ENCODE data around the gene ARHGAP45. TPM values are rescaled to one million over a fixed set of nuclear protein-coding genes. Genes with fewer than 3 reads are reported as not detected.

ARHGAP45 gene
- total and polyA plus RNA-seq, 2 experiments from 2014 or later: 24.7 to 71.8 TPM

- Histone ChIP-seq H3K27ac (ENCODE audit: low read depth) (no peak overlapping the region), H3K9me2 (ENCODE audit: insufficient read depth) (no peaks in the 10 kb centered on the region), H3K36me3 (ENCODE audit: insufficient read depth) (no peaks in the 10 kb centered on the region), H3K79me2 (replicated peaks; ENCODE audit: insufficient read depth) (no peaks in the 10 kb centered on the region), H2AFZ (no peak overlapping the region), H3K4me3 (no peak overlapping the region), H3F3A (replicated peaks; ENCODE audit: low read depth) (0 out of 2 replicates have a peak, but pooled peaks cover 6% of the 10 kb centered on the region), H3K4me2 (no peak overlapping the region), H3K4me1 (ENCODE audit: insufficient read depth) (no peaks in the 10 kb centered on the region), H3K27me3 (ENCODE audit: insufficient read depth) (no peaks in the 10 kb centered on the region), H4K20me1 (replicated peaks; ENCODE audit: insufficient read depth) (no peaks in the 10 kb centered on the region; the same call in 1 of the 2 replicates)
- Mint-ChIP-seq H3K36me3 (ENCODE audit: low read depth) (peaks cover 24% of the 10 kb centered on the region), H3K27ac (peak overlapping the region; percentile 82; the same call in 1 of the 2 replicates), H3K4me1 (peaks cover 2% of the 10 kb centered on the region), H3K9me3 (no peaks in the 10 kb centered on the region; the same call in 2 of the 3 replicates), H3K27me3 (ENCODE audit: insufficient read depth, low read depth, poor library complexity) (peaks cover 2% of the 10 kb centered on the region), H3K4me3 (no peak overlapping the region)
- TF ChIP-seq ZNF331 (CRISPR knock-in tag; IDR thresholded peaks at IDR 0.05; ENCODE audit: low read depth) (no peak), ETS1 (IDR thresholded peaks at IDR 0.05) (no peak), STAT1 (IDR thresholded peaks at IDR 0.05; ENCODE audit: unreplicated experiment) (peak; percentile 97)
- peak; percentile 81 for ATAC-seq
- peak; percentile 93 for DNase-seq (ENCODE audit: low spot score)
These were observed 56.0 kb downstream of the ARHGAP45 start for GRCh38 chr19:1122972-1123363.

GRCh38 chr19:1123381-1123780 lies 56.4 kb downstream of the ARHGAP45 start:
- H3K9me3 Mint-ChIP-seq: no peaks in the 10 kb centered on the region; the same call in 2 of the 3 replicates
- no peak for DNase-seq (ENCODE audit: low spot score)

DNA sequence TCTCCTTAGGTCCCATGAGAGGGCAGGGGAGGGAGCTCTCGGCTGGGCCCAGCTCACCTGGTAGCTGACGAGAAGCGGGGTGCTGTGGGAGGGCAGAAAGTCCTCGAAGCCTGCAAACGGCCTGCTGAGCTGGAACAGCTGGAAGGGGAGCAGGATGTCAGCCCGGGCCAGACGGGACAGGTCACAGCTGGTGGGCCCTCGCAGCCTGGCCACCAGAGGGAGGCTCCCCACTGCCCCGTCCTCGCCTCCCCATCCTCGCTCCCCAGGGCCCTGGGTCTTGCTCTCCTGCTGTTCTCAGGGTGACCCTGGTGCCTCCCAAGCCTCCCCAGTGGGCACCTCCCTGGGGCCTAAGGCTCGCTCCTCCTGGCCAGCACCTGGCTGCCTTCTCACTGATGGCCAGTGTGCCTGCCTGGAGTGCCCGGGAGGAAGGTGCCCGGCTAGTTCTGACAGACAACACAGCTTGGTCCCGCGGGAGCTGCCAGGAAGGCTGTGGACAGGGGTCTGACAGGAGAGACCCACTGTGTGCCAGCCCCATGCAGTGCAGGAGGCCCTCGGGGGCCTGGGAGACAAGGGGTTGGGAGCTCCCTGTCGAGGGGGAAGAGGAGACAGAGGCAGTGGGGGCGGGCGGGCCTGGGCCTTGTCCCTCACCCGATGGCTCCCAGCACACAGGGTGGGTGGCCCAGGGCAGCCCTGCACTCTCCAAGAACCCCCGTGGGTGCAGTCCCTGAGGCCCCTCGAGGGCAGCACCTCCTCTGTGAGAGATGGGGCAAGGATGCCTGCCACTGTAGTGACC lies 57.1 kb downstream of the ARHGAP45 start:
- no peak overlapping the region for H3K27ac Mint-ChIP-seq
- 0 out of 2 replicates have a peak, but pooled peaks cover 6% of the 10 kb centered on the region for H3F3A ChIP-seq (replicated peaks; ENCODE audit: low read depth)
- H3K4me1 Mint-ChIP-seq: peaks cover 2% of the 10 kb centered on the region
- no peak for DNase-seq (ENCODE audit: low spot score)
- H3K9me3 Mint-ChIP-seq: no peaks in the 10 kb centered on the region; the same call in 2 of the 3 replicates
- peak; percentile 10 for ATAC-seq
- no peak overlapping the region for H2AFZ ChIP-seq
- H3K27me3 Mint-ChIP-seq (ENCODE audit: insufficient read depth, low read depth, poor library complexity): peaks cover 2% of the 10 kb centered on the region
- H3K4me2 ChIP-seq: no peak overlapping the region
- no peaks in the 10 kb centered on the region for H3K36me3 ChIP-seq (ENCODE audit: insufficient read depth)
- no peaks in the 10 kb centered on the region for H3K79me2 ChIP-seq (replicated peaks; ENCODE audit: insufficient read depth)
- H3K4me3 ChIP-seq: no peak overlapping the region
- H3K9me2 ChIP-seq (ENCODE audit: insufficient read depth): no peaks in the 10 kb centered on the region
- H3K4me3 Mint-ChIP-seq: no peak overlapping the region
- H3K36me3 Mint-ChIP-seq (ENCODE audit: low read depth): peaks cover 15% of the 10 kb centered on the region
- no peaks in the 10 kb centered on the region for H3K27me3 ChIP-seq (ENCODE audit: insufficient read depth)
- no peaks in the 10 kb centered on the region; the same call in 1 of the 2 replicates for H4K20me1 ChIP-seq (replicated peaks; ENCODE audit: insufficient read depth)
- H3K27ac ChIP-seq (ENCODE audit: low read depth): no peak overlapping the region
- no peaks in the 10 kb centered on the region for H3K4me1 ChIP-seq (ENCODE audit: insufficient read depth)
- TF ChIP-seq EZH2phosphoT487 (IDR thresholded peaks at IDR 0.05; ENCODE audit: unreplicated experiment) (no peak), ZNF114 (CRISPR knock-in tag; IDR thresholded peaks at IDR 0.05) (no peak), POLR2AphosphoS5 (IDR thresholded peaks at IDR 0.05; ENCODE audit: low read depth) (no peak), ETS1 (IDR thresholded peaks at IDR 0.05) (no peak), REST (IDR thresholded peaks at IDR 0.05; ENCODE audit: unreplicated experiment) (no peak)
- TF ChIP-seq, protein P1, sequence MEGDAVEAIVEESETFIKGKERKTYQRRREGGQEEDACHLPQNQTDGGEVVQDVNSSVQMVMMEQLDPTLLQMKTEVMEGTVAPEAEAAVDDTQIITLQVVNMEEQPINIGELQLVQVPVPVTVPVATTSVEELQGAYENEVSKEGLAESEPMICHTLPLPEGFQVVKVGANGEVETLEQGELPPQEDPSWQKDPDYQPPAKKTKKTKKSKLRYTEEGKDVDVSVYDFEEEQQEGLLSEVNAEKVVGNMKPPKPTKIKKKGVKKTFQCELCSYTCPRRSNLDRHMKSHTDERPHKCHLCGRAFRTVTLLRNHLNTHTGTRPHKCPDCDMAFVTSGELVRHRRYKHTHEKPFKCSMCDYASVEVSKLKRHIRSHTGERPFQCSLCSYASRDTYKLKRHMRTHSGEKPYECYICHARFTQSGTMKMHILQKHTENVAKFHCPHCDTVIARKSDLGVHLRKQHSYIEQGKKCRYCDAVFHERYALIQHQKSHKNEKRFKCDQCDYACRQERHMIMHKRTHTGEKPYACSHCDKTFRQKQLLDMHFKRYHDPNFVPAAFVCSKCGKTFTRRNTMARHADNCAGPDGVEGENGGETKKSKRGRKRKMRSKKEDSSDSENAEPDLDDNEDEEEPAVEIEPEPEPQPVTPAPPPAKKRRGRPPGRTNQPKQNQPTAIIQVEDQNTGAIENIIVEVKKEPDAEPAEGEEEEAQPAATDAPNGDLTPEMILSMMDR (conservative IDR thresholded peaks at IDR 0.05; ENCODE audit: low read depth in 2 of 2): no peak

More at GRCh38 chr19:1123381-1123780, 56.4 kb downstream of the ARHGAP45 start:
- Histone ChIP-seq H4K20me1 (replicated peaks; ENCODE audit: insufficient read depth) (no peaks in the 10 kb centered on the region; the same call in 1 of the 2 replicates), H3K4me1 (ENCODE audit: insufficient read depth) (no peaks in the 10 kb centered on the region), H3K79me2 (replicated peaks; ENCODE audit: insufficient read depth) (no peaks in the 10 kb centered on the region), H2AFZ (no peak overlapping the region), H3F3A (replicated peaks; ENCODE audit: low read depth) (0 out of 2 replicates have a peak, but pooled peaks cover 6% of the 10 kb centered on the region), H3K27me3 (ENCODE audit: insufficient read depth) (no peaks in the 10 kb centered on the region), H3K36me3 (ENCODE audit: insufficient read depth) (no peaks in the 10 kb centered on the region), H3K9me2 (ENCODE audit: insufficient read depth) (no peaks in the 10 kb centered on the region), H3K4me2 (no peak overlapping the region), H3K4me3 (no peak overlapping the region), H3K27ac (ENCODE audit: low read depth) (no peak overlapping the region)
- H3K27ac Mint-ChIP-seq: no peak overlapping the region
- H3K4me1 Mint-ChIP-seq: peaks cover 2% of the 10 kb centered on the region
- peaks cover 2% of the 10 kb centered on the region for H3K27me3 Mint-ChIP-seq (ENCODE audit: insufficient read depth, low read depth, poor library complexity)
- H3K4me3 Mint-ChIP-seq: no peak overlapping the region
- no peak for TF ChIP-seq ZNF114 (CRISPR knock-in tag; IDR thresholded peaks at IDR 0.05)
- no peak for TF ChIP-seq POLR2AphosphoS5 (IDR thresholded peaks at IDR 0.05; ENCODE audit: low read depth)
- TF ChIP-seq NANOG (IDR thresholded peaks at IDR 0.05; ENCODE audit: borderline replicate concordance): no peak
- no peak for TF ChIP-seq JUNB (IDR thresholded peaks at IDR 0.05; ENCODE audit: unreplicated experiment)
- no peak for TF ChIP-seq ZNF331 (CRISPR knock-in tag; IDR thresholded peaks at IDR 0.05; ENCODE audit: low read depth)
- no peak for TF ChIP-seq CREB1 (CRISPR knock-in tag; IDR thresholded peaks at IDR 0.05; ENCODE audit: low read depth)
- TF ChIP-seq STAT1 (IDR thresholded peaks at IDR 0.05; ENCODE audit: unreplicated experiment): no peak
- peak; percentile 54 for ATAC-seq
- H3K36me3 Mint-ChIP-seq (ENCODE audit: low read depth): peaks cover 20% of the 10 kb centered on the region
